ENCODE results near the gene CDC34.
A peak's percentile ranks its signal among the peaks of the same experiment; 100 is the strongest.

Gene CDC34

DNA sequence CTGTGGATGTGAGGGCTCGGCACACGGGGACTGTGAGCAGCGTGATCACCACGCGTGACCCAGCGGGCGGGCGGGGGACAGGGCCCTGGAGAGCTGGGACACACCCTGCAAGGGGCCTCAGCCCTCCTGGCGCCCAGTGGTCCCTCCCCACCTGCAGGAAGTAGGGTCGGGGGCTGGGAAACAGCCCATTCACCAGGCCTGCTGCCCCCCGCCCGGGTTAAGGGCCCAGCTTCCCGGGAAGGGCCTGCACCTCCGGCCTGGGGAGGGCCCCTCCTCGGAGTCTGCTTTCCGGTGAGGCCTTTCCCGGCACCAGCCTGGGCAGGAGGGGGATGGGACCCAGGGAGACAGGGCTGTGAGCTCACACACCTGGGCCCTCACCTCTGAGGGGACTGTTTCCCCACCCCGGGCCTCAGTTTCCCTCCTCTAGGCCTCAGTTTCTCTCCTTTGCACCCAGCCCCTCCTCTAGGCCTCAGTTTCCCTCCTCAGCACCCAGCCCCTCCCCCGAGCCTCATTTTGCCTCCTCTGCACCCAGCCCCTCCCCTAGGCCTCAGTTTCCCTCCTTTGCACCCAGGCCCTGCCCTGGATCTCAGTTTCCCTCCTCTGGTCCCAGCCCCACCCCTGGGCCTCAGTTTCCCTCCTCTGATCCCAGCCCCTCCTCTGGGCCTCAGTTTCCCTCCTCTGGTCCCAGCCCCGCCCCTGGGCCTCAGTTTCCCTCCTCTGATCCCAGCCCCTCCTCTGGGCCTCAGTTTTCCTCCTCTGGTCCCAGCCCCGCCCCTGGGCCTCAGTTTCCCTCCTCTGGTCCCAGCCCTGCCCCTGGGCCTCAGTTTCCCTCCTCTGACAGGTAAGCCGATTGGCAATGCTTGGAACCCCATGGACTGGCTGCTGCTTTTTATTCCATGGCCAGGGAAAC is 37.1 kb upstream of the CDC34 start:
- no peaks in the 10 kb centered on the region for H3K79me2 ChIP-seq (ENCODE audit: low read length)
- H4K20me1 ChIP-seq (ENCODE audit: insufficient read depth, low read length), result no peaks in the 10 kb centered on the region
- H3K27me3 ChIP-seq (ENCODE audit: low read depth, low read length), result no peaks in the 10 kb centered on the region
- no peak overlapping the region for H3K27ac ChIP-seq (ENCODE audit: low read length)
- TF ChIP-seq, protein P1, sequence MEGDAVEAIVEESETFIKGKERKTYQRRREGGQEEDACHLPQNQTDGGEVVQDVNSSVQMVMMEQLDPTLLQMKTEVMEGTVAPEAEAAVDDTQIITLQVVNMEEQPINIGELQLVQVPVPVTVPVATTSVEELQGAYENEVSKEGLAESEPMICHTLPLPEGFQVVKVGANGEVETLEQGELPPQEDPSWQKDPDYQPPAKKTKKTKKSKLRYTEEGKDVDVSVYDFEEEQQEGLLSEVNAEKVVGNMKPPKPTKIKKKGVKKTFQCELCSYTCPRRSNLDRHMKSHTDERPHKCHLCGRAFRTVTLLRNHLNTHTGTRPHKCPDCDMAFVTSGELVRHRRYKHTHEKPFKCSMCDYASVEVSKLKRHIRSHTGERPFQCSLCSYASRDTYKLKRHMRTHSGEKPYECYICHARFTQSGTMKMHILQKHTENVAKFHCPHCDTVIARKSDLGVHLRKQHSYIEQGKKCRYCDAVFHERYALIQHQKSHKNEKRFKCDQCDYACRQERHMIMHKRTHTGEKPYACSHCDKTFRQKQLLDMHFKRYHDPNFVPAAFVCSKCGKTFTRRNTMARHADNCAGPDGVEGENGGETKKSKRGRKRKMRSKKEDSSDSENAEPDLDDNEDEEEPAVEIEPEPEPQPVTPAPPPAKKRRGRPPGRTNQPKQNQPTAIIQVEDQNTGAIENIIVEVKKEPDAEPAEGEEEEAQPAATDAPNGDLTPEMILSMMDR (IDR thresholded peaks at IDR 0.05; ENCODE audit: low read depth, low read length), result no peak
- TF ChIP-seq EZH2phosphoT487 (IDR thresholded peaks at IDR 0.05; ENCODE audit: low read depth), result no peak
- no peak overlapping the region for H3K4me2 ChIP-seq (ENCODE audit: low read length)
- H3K4me3 ChIP-seq (ENCODE audit: low read length), result no peak overlapping the region
- H3K36me3 ChIP-seq (replicated peaks; ENCODE audit: low read depth, low read length), result no peaks in the 10 kb centered on the region
- peaks cover 7% of the 10 kb centered on the region for H3K4me1 ChIP-seq (ENCODE audit: low read length)
- H2AFZ ChIP-seq (ENCODE audit: low read depth, low read length), result no peak overlapping the region
- no peaks in the 10 kb centered on the region for H3K9me3 ChIP-seq (ENCODE audit: insufficient read depth, low read length)
- no peak overlapping the region for H3K9ac ChIP-seq (ENCODE audit: low read length)

DNA sequence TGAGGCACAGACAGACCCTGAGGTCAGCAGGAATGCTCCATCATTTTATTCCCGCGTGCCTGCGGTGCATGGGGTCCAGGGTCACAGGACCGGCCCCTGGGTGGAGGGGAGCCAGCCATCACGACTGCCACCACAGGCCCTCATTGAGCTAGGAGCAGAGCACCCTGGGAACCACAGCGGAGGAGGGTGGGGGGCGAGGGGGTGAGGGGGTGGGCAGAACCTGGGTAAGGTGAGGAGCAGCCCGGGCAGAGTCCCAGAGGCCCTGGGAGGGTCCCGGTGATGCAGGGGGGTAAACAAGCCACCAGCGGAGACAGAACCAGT is 36.5 kb upstream of the CDC34 start:
- no peak overlapping the region for H2AFZ ChIP-seq (ENCODE audit: low read depth, low read length)
- no peak overlapping the region for H3K4me3 ChIP-seq (ENCODE audit: low read length)
- 0 out of 2 replicates have a peak, but pooled peaks cover under 1% of the 10 kb centered on the region for H3K4me1 ChIP-seq (ENCODE audit: low read length)
- H3K27ac ChIP-seq (ENCODE audit: low read length), result no peak overlapping the region
- H3K27me3 ChIP-seq (ENCODE audit: low read depth, low read length), result no peaks in the 10 kb centered on the region
- TF ChIP-seq, protein P1 (IDR thresholded peaks at IDR 0.05; ENCODE audit: low read depth, low read length), result no peak
- no peak for TF ChIP-seq EZH2phosphoT487 (IDR thresholded peaks at IDR 0.05; ENCODE audit: low read depth)
- H3K4me2 ChIP-seq (ENCODE audit: low read length), result no peak overlapping the region
- H3K9me3 ChIP-seq (ENCODE audit: insufficient read depth, low read length), result no peaks in the 10 kb centered on the region
- H3K9ac ChIP-seq (ENCODE audit: low read length), result no peak overlapping the region
- H4K20me1 ChIP-seq (ENCODE audit: insufficient read depth, low read length), result no peaks in the 10 kb centered on the region
- H3K79me2 ChIP-seq (ENCODE audit: low read length), result no peaks in the 10 kb centered on the region
- H3K36me3 ChIP-seq (replicated peaks; ENCODE audit: low read depth, low read length), result no peaks in the 10 kb centered on the region

DNA sequence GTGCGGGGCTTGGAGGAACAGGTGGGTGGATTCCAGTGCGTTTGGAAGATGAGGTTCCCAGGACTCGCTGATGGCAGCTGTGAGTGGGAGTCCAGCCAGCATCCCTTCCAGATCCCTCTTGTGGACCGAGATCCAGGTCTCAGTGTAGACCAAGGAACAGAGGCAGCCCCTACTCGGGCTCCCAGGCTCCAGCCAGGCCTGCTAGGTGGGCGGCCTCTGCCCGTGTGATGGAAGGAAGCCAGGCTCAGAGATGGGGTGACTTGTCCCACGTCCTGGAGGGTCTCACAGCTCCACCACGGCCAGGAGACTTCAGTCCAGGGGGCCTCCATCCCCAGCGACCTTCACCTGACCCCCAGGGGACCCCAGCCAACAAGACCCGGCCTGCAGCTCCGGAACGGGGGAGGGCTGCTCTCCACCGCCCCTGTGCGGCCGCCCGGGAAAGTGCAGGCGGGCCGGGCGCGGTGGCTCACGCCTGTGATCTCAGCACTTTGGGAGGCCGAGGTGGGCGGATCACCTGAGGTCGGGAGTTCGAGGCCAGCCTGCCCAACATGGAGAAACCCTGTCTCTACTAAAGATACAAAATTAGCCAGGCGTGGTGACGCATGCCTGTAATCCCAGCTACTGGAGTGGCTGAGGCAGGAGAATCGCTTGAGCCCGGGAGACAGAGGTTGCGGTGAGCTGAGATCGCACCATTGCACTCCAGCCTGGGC is 36.0 kb upstream of the CDC34 start:
- H3K79me2 ChIP-seq (ENCODE audit: low read length), result no peaks in the 10 kb centered on the region
- H3K9ac ChIP-seq (ENCODE audit: low read length), result no peak overlapping the region
- no peaks in the 10 kb centered on the region for H3K4me1 ChIP-seq (ENCODE audit: low read length)
- no peak overlapping the region for H3K4me2 ChIP-seq (ENCODE audit: low read length)
- no peak overlapping the region for H3K4me3 ChIP-seq (ENCODE audit: low read length)
- no peaks in the 10 kb centered on the region for H3K36me3 ChIP-seq (replicated peaks; ENCODE audit: low read depth, low read length)
- H4K20me1 ChIP-seq (ENCODE audit: insufficient read depth, low read length), result no peaks in the 10 kb centered on the region
- H3K27ac ChIP-seq (ENCODE audit: low read length), result no peak overlapping the region
- H3K9me3 ChIP-seq (ENCODE audit: insufficient read depth, low read length), result no peaks in the 10 kb centered on the region
- TF ChIP-seq, protein P1 (IDR thresholded peaks at IDR 0.05; ENCODE audit: low read depth, low read length), result 0 out of 2 replicates have a peak, but pooled peaks have one; percentile 8
- no peak for TF ChIP-seq EZH2phosphoT487 (IDR thresholded peaks at IDR 0.05; ENCODE audit: low read depth)
- H3K27me3 ChIP-seq (ENCODE audit: low read depth, low read length), result no peaks in the 10 kb centered on the region
- H2AFZ ChIP-seq (ENCODE audit: low read depth, low read length), result no peak overlapping the region

DNA sequence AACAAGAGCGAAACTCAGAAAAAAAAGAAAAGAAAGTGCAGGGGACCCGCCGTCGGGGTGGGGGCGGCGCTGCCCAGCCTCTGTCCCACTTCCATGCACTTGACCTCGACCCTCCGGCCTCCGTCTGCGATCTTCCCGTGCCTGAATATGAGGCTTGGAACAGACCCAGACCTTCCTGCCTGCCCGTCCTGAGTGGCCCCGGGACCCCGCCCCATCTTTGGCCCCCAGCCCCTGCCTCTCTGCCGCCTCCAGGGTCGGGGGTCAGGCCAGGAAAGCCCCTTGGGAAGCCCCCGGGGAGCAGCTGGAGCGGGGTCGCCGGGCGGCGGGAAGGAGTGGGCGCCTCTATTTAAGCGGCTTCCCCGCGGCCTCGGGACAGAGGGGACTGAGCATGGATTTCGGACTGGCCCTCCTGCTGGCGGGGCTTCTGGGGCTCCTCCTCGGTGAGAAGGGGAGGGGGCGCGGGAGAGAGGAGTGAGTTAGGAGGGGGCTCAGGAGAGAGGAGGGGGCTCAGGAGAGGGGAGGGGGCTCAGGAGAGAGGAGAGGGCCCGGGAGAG is 35.4 kb upstream of the CDC34 start, which contains the start of gene MADCAM1:
MADCAM1 (plus strand) TSS at position 375 of the 554 bp plus-strand sequence; CDS start at position 389, 14 bp downstream.
- Histone ChIP-seq H3K4me2 (ENCODE audit: low read length) (no peak within 1 kb of the TSS), H2AFZ (ENCODE audit: low read depth, low read length) (no peak within 1 kb of the TSS), H3K9ac (ENCODE audit: low read length) (no peak within 1 kb of the TSS), H3K27me3 (ENCODE audit: low read depth, low read length) (no peaks in the 10 kb centered on the region), H3K36me3 (replicated peaks; ENCODE audit: low read depth, low read length) (no peaks in the 10 kb centered on the region), H3K9me3 (ENCODE audit: insufficient read depth, low read length) (no peaks in the 10 kb centered on the region), H3K4me3 (ENCODE audit: low read length) (no peak within 1 kb of the TSS), H4K20me1 (ENCODE audit: insufficient read depth, low read length) (no peaks in the 10 kb centered on the region), H3K79me2 (ENCODE audit: low read length) (no peaks in the 10 kb centered on the region), H3K4me1 (ENCODE audit: low read length) (no peaks in the 10 kb centered on the region), H3K27ac (ENCODE audit: low read length) (no peak within 1 kb of the TSS)
- TF ChIP-seq EZH2phosphoT487 (IDR thresholded peaks at IDR 0.05; ENCODE audit: low read depth), result no peak
- TF ChIP-seq, protein P1 (IDR thresholded peaks at IDR 0.05; ENCODE audit: low read depth, low read length), result no peak

Data from OCI-LY3 (cell line).